H1 (cell line): ENCODE results near the gene AICDA. TPM values are rescaled to one million over a fixed set of nuclear protein-coding genes. Genes with fewer than 3 reads are reported as not detected.

ENCODE experiments used
- CTCF ChIA-PET: fragments of 300-600 bp; sonication (Branson Sonifier 250); formaldehyde crosslinking; loops from one replicate; lab custom pipeline; 2021; ENCODE audit not compliant: partially characterized antibody; lab: Charles Lee
- POLR2A ChIA-PET: fragments of 300-600 bp; sonication (Branson Sonifier 250); formaldehyde crosslinking; loops from one replicate; lab custom pipeline; 2021; ENCODE audit warnings: inconsistent platforms; ENCODE audit not compliant: partially characterized antibody; lab: Charles Lee
- DNase-seq, 2 experiments: peaks; one replicate each; pipeline versions ENCODE4 v3.0.0 to v3.0.0-alpha.2; 2010 to 2022; ENCODE audit warnings: low spot score in 2 of 2, low read depth in 1 of 2, mixed read lengths in 1 of 2
- FAIRE-seq: peaks from 2 replicates; lab custom pipeline; 2011; peaks lifted over from hg19 to GRCh38; lab: Jason Lieb, UNC
- H2AFZ ChIP-seq: 2 replicates; pipeline ENCODE4 v1.8.1; 2012; ENCODE audit warnings: low read length, inconsistent platforms
- H2AK5ac ChIP-seq: 2 replicates; pipeline ENCODE4 v1.6.1; 2013; ENCODE audit warnings: low read depth, low read length
- H2BK120ac ChIP-seq: replicated peaks from 2 replicates; pipeline ENCODE3; 2013; ENCODE audit warnings: low read depth, low read length, inconsistent platforms
- H2BK12ac ChIP-seq: 2 replicates; pipeline ENCODE4 v1.6.1; 2013; ENCODE audit warnings: low read depth, low read length
- H2BK15ac ChIP-seq: 2 replicates; pipeline ENCODE4 v1.6.1; 2013; ENCODE audit warnings: low read length
- H2BK20ac ChIP-seq: 2 replicates; pipeline ENCODE4 v1.6.1; 2013; ENCODE audit warnings: low read length
- H2BK5ac ChIP-seq: 2 replicates; pipeline ENCODE4 v1.6.1; 2013; ENCODE audit warnings: low read depth, low read length
- H3K14ac ChIP-seq: 2 replicates; pipeline ENCODE4 v1.6.1; 2013; ENCODE audit warnings: inconsistent platforms; ENCODE audit not compliant: insufficient read length
- H3K18ac ChIP-seq: 2 replicates; pipeline ENCODE4 v1.6.1; 2013; ENCODE audit warnings: low read length; ENCODE audit errors: extremely low read depth
- H3K23ac ChIP-seq: 2 replicates; pipeline ENCODE4 v1.6.1; 2013; ENCODE audit warnings: inconsistent platforms; ENCODE audit not compliant: insufficient read length
- H3K23me2 ChIP-seq: 2 replicates; pipeline ENCODE4 v1.6.1; 2013; ENCODE audit warnings: low read depth, low read length
- H3K27ac ChIP-seq: 2 replicates; pipeline ENCODE4 v1.6.1; 2011; ENCODE audit warnings: low read depth, low read length, inconsistent platforms
- H3K27me3 ChIP-seq, 4 experiments: replicated peaks in 1 of 4; 1 replicate in 1 of 4; 2 replicates in 3 of 4; pipeline versions ENCODE4 v1.6.1 to v1.8.1; 2011 to 2013; ENCODE audit warnings: low read length in 3 of 4, mild to moderate bottlenecking in 3 of 4, inconsistent platforms in 2 of 4, mixed read lengths in 2 of 4, moderate library complexity in 1 of 4; ENCODE audit not compliant: control insufficient read depth in 3 of 4, insufficient read depth in 3 of 4; ENCODE audit errors: extremely low read depth in 1 of 4
- H3K36me3 ChIP-seq, 4 experiments: 2 replicates each; pipeline versions ENCODE4 v1.6.1 to v1.8.1; 2011 to 2013; ENCODE audit warnings: mild to moderate bottlenecking in 4 of 4, low read length in 3 of 4, moderate library complexity in 2 of 4, control low read depth in 1 of 4, inconsistent platforms in 1 of 4; ENCODE audit not compliant: insufficient read depth in 4 of 4, control insufficient read depth in 2 of 4
- H3K4ac ChIP-seq: replicated peaks from 2 replicates; pipeline ENCODE3; 2013; ENCODE audit warnings: low read length, low read depth, mixed read lengths, inconsistent platforms; ENCODE audit not compliant: insufficient read length
- H3K4me1 ChIP-seq, 4 experiments: replicated peaks in 1 of 4; 1 replicate in 1 of 4; 2 replicates in 3 of 4; pipeline versions ENCODE4 v1.6.1 to v1.8.1; 2011 to 2013; ENCODE audit warnings: low read length in 3 of 4, inconsistent platforms in 2 of 4, mixed read lengths in 1 of 4; ENCODE audit not compliant: insufficient read depth in 4 of 4, control insufficient read depth in 3 of 4
- H3K4me2 ChIP-seq, 2 experiments: 2 replicates each; pipeline versions ENCODE4 v1.6.1 to v1.8.1; 2011 to 2013; ENCODE audit warnings: low read depth in 2 of 2, low read length in 2 of 2, control low read depth in 1 of 2, inconsistent platforms in 1 of 2, mild to moderate bottlenecking in 1 of 2; ENCODE audit not compliant: insufficient read depth in 1 of 2
- H3K4me3 ChIP-seq, 4 experiments: fragments of 200-600, 300-600 bp in 1 of 4; sonication (generic), shearing (Covaris generic), sonication (Bioruptor Twin) in 1 of 4; 2 replicates each; pipeline versions ENCODE4 v1.5.1 to v1.8.1; 2011 to 2016; ENCODE audit warnings: low read length in 4 of 4, low read depth in 3 of 4, control low read depth in 2 of 4, inconsistent platforms in 2 of 4, mild to moderate bottlenecking in 2 of 4, mixed read lengths in 1 of 4, moderate library complexity in 1 of 4; ENCODE audit not compliant: insufficient read depth in 2 of 4; ENCODE audit errors: extremely low read depth in 1 of 4
- H3K56ac ChIP-seq: replicated peaks from 2 replicates; pipeline ENCODE3; 2013; ENCODE audit warnings: low read depth, mild to moderate bottlenecking, mixed read lengths, low read length, inconsistent platforms; ENCODE audit not compliant: insufficient read length
- H3K79me1 ChIP-seq: 2 replicates; pipeline ENCODE4 v1.6.1; 2013; ENCODE audit warnings: low read depth, low read length, control low read depth
- H3K79me2 ChIP-seq, 2 experiments: 2 replicates each; pipeline versions ENCODE4 v1.6.1 to v1.8.1; 2012 to 2013; ENCODE audit warnings: low read length in 2 of 2, mild to moderate bottlenecking in 2 of 2, inconsistent platforms in 1 of 2; ENCODE audit not compliant: insufficient read depth in 2 of 2, control insufficient read depth in 1 of 2
- H3K9ac ChIP-seq, 4 experiments: replicated peaks in 1 of 4; 1 replicate in 1 of 4; 2 replicates in 3 of 4; pipeline versions ENCODE4 v1.6.1 to v1.8.1; 2011 to 2013; ENCODE audit warnings: low read depth in 3 of 4, low read length in 3 of 4, control low read depth in 2 of 4, mild to moderate bottlenecking in 2 of 4, moderate library complexity in 2 of 4, inconsistent platforms in 1 of 4; ENCODE audit errors: extremely low read depth in 1 of 4
- H3K9me3 ChIP-seq, 2 experiments: 2 replicates each; pipeline versions ENCODE4 v1.6.1 to v1.8.1; 2012 to 2013; ENCODE audit warnings: mild to moderate bottlenecking in 2 of 2, moderate library complexity in 2 of 2, control low read depth in 1 of 2, inconsistent platforms in 1 of 2, low read depth in 1 of 2, low read length in 1 of 2, mixed read lengths in 1 of 2; ENCODE audit not compliant: insufficient read depth in 2 of 2
- H4K20me1 ChIP-seq, 2 experiments: replicated peaks in 1 of 2; 2 replicates each; pipeline versions ENCODE3 to v1.8.1; 2011 to 2013; ENCODE audit warnings: inconsistent platforms in 2 of 2, low read length in 2 of 2, mild to moderate bottlenecking in 1 of 2; ENCODE audit not compliant: insufficient read depth in 2 of 2, control insufficient read depth in 1 of 2
- H4K5ac ChIP-seq: 2 replicates; pipeline ENCODE4 v1.6.1; 2013; ENCODE audit warnings: low read length, low read depth, mixed read lengths, inconsistent platforms; ENCODE audit not compliant: insufficient read length
- H4K8ac ChIP-seq: 2 replicates; pipeline ENCODE4 v1.8.0; 2013; ENCODE audit warnings: mild to moderate bottlenecking, moderate library complexity, low read length, inconsistent platforms; ENCODE audit not compliant: insufficient read depth; ENCODE audit errors: extremely low read depth
- H4K91ac ChIP-seq: replicated peaks from 2 replicates; pipeline ENCODE3; 2013; ENCODE audit warnings: low read length, mixed read lengths, inconsistent platforms; ENCODE audit not compliant: insufficient read length
- CREB1 ChIP-seq: IDR thresholded peaks from 2 replicates; pipeline ENCODE4 v1.6.1; 2012; ENCODE audit warnings: inconsistent platforms
- EGR1 ChIP-seq: IDR thresholded peaks from 2 replicates; pipeline ENCODE4 v1.6.1; 2011; ENCODE audit warnings: low read depth, low read length, borderline replicate concordance
- EZH2 ChIP-seq: fragments of 200-600 bp; sonication (generic); IDR thresholded peaks from 2 replicates; pipeline ENCODE4 v1.7.1; 2012; ENCODE audit warnings: low read depth, mild to moderate bottlenecking, moderate library complexity, low read length, inconsistent platforms; ENCODE audit not compliant: severe bottlenecking
- GTF2F1 ChIP-seq: IDR thresholded peaks from 2 replicates; pipeline ENCODE4 v1.6.1; 2012; ENCODE audit warnings: low read depth, low read length, improper control_type of control experiment, borderline replicate concordance
- RXRA ChIP-seq: IDR thresholded peaks from 2 replicates; pipeline ENCODE4 v1.6.1; 2011; ENCODE audit warnings: low read depth, mild to moderate bottlenecking, low read length, moderate library complexity; ENCODE audit not compliant: insufficient read depth
- WGBS, 2 experiments: shearing (Covaris generic) in 1 of 2; methylation state at CpG; one replicate each; pipeline versions ENCODE4 v1.1.6 to v1.1.7; 2013 to 2015; ENCODE audit warnings: low lambda C conversion rate in 2 of 2, mixed read lengths in 2 of 2, inconsistent platforms in 1 of 2, low coverage in 1 of 2, missing lambda C conversion rate in 1 of 2; ENCODE audit not compliant: insufficient replicate concordance in 2 of 2, insufficient coverage in 1 of 2, insufficient read length in 1 of 2; ENCODE audit errors: extremely low coverage in 1 of 2, missing lambda C conversion rate in 1 of 2; 5-methylcytosine and 5-hydroxymethylcytosine counted together
- polyA plus RNA-seq, 7 experiments: library from polyadenylated mRNA; depleted of rRNA in 3 of 7; stranded (reverse) in 5 of 7; unstranded in 2 of 7; fragments of >200 nt in 5 of 7; fragments of 200-250 nt in 2 of 7; gene quantifications; 1 replicate in 5 of 7; 2 replicates in 1 of 7; 4 replicates in 1 of 7; pipeline versions ENCODE4 v1.2.1 to v1.2.3, GENCODE V29; 2011 to 2013; ENCODE audit warnings: missing spikeins in 2 of 7, mixed read lengths in 2 of 7
- total RNA-seq: library from RNA; stranded (reverse); fragmentation: NEBNext Ultra II Directional; extraction: Animal tissue kit (Norgen Biotek cat#: 25700); gene quantifications from 2 replicates; pipeline ENCODE4 v1.2.1, GENCODE V29; 2021
- TF ChIP-seq, protein P1 (sequence below): IDR thresholded peaks from 2 replicates; pipeline ENCODE4 v1.6.1; 2012; ENCODE audit warnings: inconsistent platforms
- TF ChIP-seq, protein P2 (sequence below), 3 experiments: IDR thresholded peaks; 1 replicate in 2 of 3; 2 replicates in 1 of 3; pipeline versions ENCODE4 v1.5.1 to v1.6.1; 2011; ENCODE audit warnings: low read length in 3 of 3, mild to moderate bottlenecking in 3 of 3, inconsistent platforms in 2 of 3, low read depth in 1 of 3, moderate library complexity in 1 of 3; ENCODE audit not compliant: insufficient read depth in 1 of 3; ENCODE audit errors: control extremely low read depth in 1 of 3

AICDA gene
- total and polyA plus RNA-seq, 2 of the 8 experiments (the other 6 are each of a cell fraction or from before 2014, with no cell fraction given) = not detected

DNA sequence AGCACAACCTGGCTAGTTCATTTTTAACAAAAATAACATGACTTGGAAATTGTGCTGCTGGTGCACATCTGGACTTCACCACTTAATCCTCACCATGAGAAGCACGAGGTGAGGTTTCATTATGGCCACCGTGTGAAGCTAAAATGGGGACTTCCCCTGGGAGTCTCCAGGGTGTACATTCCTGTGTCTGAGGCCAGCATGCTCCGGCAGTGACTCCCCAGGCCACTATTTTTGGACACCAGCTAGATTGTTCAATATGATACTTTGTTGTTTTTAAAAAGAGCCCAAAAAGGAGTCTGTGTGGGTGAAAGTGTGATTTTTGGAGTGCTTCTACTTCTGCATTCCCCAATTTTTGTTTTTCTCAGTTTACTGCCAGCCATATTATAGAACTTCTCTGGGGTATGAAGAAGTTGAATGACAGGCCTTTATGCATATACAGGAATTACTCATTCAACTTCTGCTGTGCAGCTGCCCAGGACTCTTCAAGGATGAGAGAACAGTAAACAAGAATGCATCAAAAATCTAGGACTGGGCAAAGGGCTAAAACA lies 16.9 kb upstream of the AICDA start:
- Histone ChIP-seq H3K27ac (no peak overlapping the region), H3K4me2 (no peak overlapping the region), H4K8ac (no peak overlapping the region), H2BK12ac (no peak overlapping the region), H4K91ac (no peak overlapping the region), H3K4ac (no peak overlapping the region), H3K4me1 (no peaks in the 10 kb centered on the region), H3K27me3 (no peaks in the 10 kb centered on the region; a peak in 1 of 7 replicates), H3K14ac (no peak overlapping the region), H2BK20ac (no peak overlapping the region), H3K23me2 (no peaks in the 10 kb centered on the region), H2BK120ac (no peak overlapping the region), H3K9me3 (peaks cover 0 to 4% of the 10 kb centered on the region in 2 experiments; a peak in 1 of 4 replicates), H4K5ac (no peak overlapping the region), H2AK5ac (no peak overlapping the region), H2AFZ (no peak overlapping the region), H3K9ac (no peak overlapping the region), H4K20me1 (no peaks in the 10 kb centered on the region), H3K4me3 (no peak overlapping the region), H3K56ac (no peak overlapping the region), H3K36me3 (0 out of 8 replicates have a peak, but pooled peaks cover 0 to 3% (median 0%) of the 10 kb centered on the region in 4 experiments), H2BK5ac (no peak overlapping the region), H3K23ac (no peak overlapping the region), H2BK15ac (no peak overlapping the region), H3K18ac (no peak overlapping the region), H3K79me2 (no peaks in the 10 kb centered on the region), H3K79me1 (no peaks in the 10 kb centered on the region)
- no peak for DNase-seq
- ChIA-PET POLR2A (interaction anchor here (1.1 kb wide), 1 partner anchor 15 kb away, joined by 5 read pairs; no protein-coding TSS in a partner anchor), CTCF (interaction anchor here (3.3 kb wide), 1 partner anchor 19 kb away, joined by 21 read pairs; the partner anchor contains the start of gene AICDA)
- TF ChIP-seq RXRA (no peak), CREB1 (no peak), EZH2 (no peak), EGR1 (no peak), GTF2F1 (no peak)
- TF ChIP-seq, protein P1, sequence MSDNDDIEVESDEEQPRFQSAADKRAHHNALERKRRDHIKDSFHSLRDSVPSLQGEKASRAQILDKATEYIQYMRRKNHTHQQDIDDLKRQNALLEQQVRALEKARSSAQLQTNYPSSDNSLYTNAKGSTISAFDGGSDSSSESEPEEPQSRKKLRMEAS = no peak
- TF ChIP-seq, protein P2, sequence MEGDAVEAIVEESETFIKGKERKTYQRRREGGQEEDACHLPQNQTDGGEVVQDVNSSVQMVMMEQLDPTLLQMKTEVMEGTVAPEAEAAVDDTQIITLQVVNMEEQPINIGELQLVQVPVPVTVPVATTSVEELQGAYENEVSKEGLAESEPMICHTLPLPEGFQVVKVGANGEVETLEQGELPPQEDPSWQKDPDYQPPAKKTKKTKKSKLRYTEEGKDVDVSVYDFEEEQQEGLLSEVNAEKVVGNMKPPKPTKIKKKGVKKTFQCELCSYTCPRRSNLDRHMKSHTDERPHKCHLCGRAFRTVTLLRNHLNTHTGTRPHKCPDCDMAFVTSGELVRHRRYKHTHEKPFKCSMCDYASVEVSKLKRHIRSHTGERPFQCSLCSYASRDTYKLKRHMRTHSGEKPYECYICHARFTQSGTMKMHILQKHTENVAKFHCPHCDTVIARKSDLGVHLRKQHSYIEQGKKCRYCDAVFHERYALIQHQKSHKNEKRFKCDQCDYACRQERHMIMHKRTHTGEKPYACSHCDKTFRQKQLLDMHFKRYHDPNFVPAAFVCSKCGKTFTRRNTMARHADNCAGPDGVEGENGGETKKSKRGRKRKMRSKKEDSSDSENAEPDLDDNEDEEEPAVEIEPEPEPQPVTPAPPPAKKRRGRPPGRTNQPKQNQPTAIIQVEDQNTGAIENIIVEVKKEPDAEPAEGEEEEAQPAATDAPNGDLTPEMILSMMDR (IDR thresholded peaks at IDR 0.05; ENCODE audit: control extremely low read depth in 1 of 3, insufficient read depth in 1 of 3, low read depth in 1 of 3, low read length in 3 of 3) = no peak
- FAIRE-seq = no peak
- WGBS, 2 experiments = 86% methylated on average over 3 of the region's 3 CpGs; no CpG with 5 or more reads in 1 of the 2 experiments
